ENCODE measurements around the gene CPM. TPM values are rescaled to one million over a fixed set of nuclear protein-coding genes. Genes with fewer than 3 reads are reported as not detected.

Gene CPM
- polyA plus RNA-seq, 1 donor (not counting 4 experiments of a cell fraction or from before 2014, with no cell fraction given) = 2.5 TPM

- Histone ChIP-seq H4K20me1 (ENCODE audit: control insufficient read depth, extremely low read depth, insufficient read depth, low read length) (no peaks in the 10 kb centered on the region), H3K79me2 (ENCODE audit: control insufficient read depth, insufficient read depth, low read length) (no peaks in the 10 kb centered on the region), H3K36me3 (ENCODE audit: control insufficient read depth in 2 of 2, extremely low read depth in 1 of 2, insufficient read depth in 2 of 2, low read length in 2 of 2) (peaks cover 20 to 31% of the 10 kb centered on the region in 2 experiments), H3K27me3 (ENCODE audit: control insufficient read depth, extremely low read depth, insufficient read depth, low read length) (no peaks in the 10 kb centered on the region), H3K4me2 (ENCODE audit: control insufficient read depth, extremely low read depth, insufficient read depth, low read depth, low read length) (no peak overlapping the region), H3K27ac (ENCODE audit: control insufficient read depth, insufficient read depth, low read length) (no peak overlapping the region), H2AFZ (ENCODE audit: control insufficient read depth, low read length) (no peak overlapping the region), H3K4me1 (ENCODE audit: control insufficient read depth, extremely low read depth, insufficient read depth, low read length) (no peaks in the 10 kb centered on the region), H3K9me1 (ENCODE audit: control insufficient read depth, extremely low read depth, insufficient read depth, low read length) (no peaks in the 10 kb centered on the region), H3K4me3 (ENCODE audit: control insufficient read depth in 2 of 3, extremely low read depth in 1 of 3, insufficient read depth in 2 of 3, low read depth in 1 of 3, low read length in 3 of 3) (no peak overlapping the region), H3K9me3 (ENCODE audit: control insufficient read depth, low read depth, low read length) (no peaks in the 10 kb centered on the region), H3K9ac (ENCODE audit: control insufficient read depth, extremely low read depth, insufficient read depth, low read length) (no peak overlapping the region)
- TF ChIP-seq EZH2 (IDR thresholded peaks at IDR 0.05; ENCODE audit: low read length) (no peak), CTCF (optimal IDR thresholded peaks at IDR 0.05 in 1 of 3, IDR thresholded peaks at IDR 0.05 in 1 of 3, conservative IDR thresholded peaks at IDR 0.05 in 1 of 3; ENCODE audit: extremely low read depth in 1 of 3, insufficient read depth in 2 of 3, low read length in 3 of 3) (no peak)
- no peak for FAIRE-seq
- dilution Hi-C loops (cut with MboI; ENCODE audit: extremely low pct_ligation_motif_present, low sequenced_read_pairs) = no loop called here
- no peak for DNase-seq (ENCODE audit: low read depth, low spot score)
These were observed 93.5 kb downstream of the CPM start for GRCh38 chr12:68839183-68840147.

GRCh38 chr12:68838046-68838886, 94.7 kb downstream of the CPM start:
- no peak for FAIRE-seq
- no peak overlapping the region for H2AFZ ChIP-seq (ENCODE audit: control insufficient read depth, low read length)
- no peaks in the 10 kb centered on the region for H3K27me3 ChIP-seq (ENCODE audit: control insufficient read depth, extremely low read depth, insufficient read depth, low read length)
- peaks cover 2% of the 10 kb centered on the region for H3K79me2 ChIP-seq (ENCODE audit: control insufficient read depth, insufficient read depth, low read length)
- no peaks in the 10 kb centered on the region for H3K9me3 ChIP-seq (ENCODE audit: control insufficient read depth, low read depth, low read length)
- no peaks in the 10 kb centered on the region for H4K20me1 ChIP-seq (ENCODE audit: control insufficient read depth, extremely low read depth, insufficient read depth, low read length)
- no peak for TF ChIP-seq EZH2 (IDR thresholded peaks at IDR 0.05; ENCODE audit: low read length)
- no peak for TF ChIP-seq CTCF (optimal IDR thresholded peaks at IDR 0.05 in 1 of 3, IDR thresholded peaks at IDR 0.05 in 1 of 3, conservative IDR thresholded peaks at IDR 0.05 in 1 of 3; ENCODE audit: extremely low read depth in 1 of 3, insufficient read depth in 2 of 3, low read length in 3 of 3)
- no peaks in the 10 kb centered on the region for H3K4me1 ChIP-seq (ENCODE audit: control insufficient read depth, extremely low read depth, insufficient read depth, low read length)
- peaks cover 22 to 35% of the 10 kb centered on the region in 2 experiments for H3K36me3 ChIP-seq (ENCODE audit: control insufficient read depth in 2 of 2, extremely low read depth in 1 of 2, insufficient read depth in 2 of 2, low read length in 2 of 2)
- H3K27ac ChIP-seq (ENCODE audit: control insufficient read depth, insufficient read depth, low read length) = no peak overlapping the region
- no peak for DNase-seq (ENCODE audit: low read depth, low spot score)
- H3K9me1 ChIP-seq (ENCODE audit: control insufficient read depth, extremely low read depth, insufficient read depth, low read length) = no peaks in the 10 kb centered on the region
- dilution Hi-C loops (cut with MboI; ENCODE audit: extremely low pct_ligation_motif_present, low sequenced_read_pairs) = no loop called here
- no peak overlapping the region for H3K4me3 ChIP-seq (ENCODE audit: control insufficient read depth in 2 of 3, extremely low read depth in 1 of 3, insufficient read depth in 2 of 3, low read depth in 1 of 3, low read length in 3 of 3)
- no peak overlapping the region for H3K9ac ChIP-seq (ENCODE audit: control insufficient read depth, extremely low read depth, insufficient read depth, low read length)
- no peak overlapping the region for H3K4me2 ChIP-seq (ENCODE audit: control insufficient read depth, extremely low read depth, insufficient read depth, low read depth, low read length)

Measured in keratinocyte (primary cell).